AG08395 (cell line): Measurements from ENCODE around the gene SLFNL1.

Experiments used
- DNase-seq: peaks from one replicate; pipeline ENCODE4 v3.0.0; 2012; ENCODE audit warnings: mixed read lengths, low spot score

SLFNL1 gene

GRCh38 chr1:41021526-41022308 is at the start of gene SLFNL1:
SLFNL1 (minus strand) TSS chr1:41021725; CDS start chr1:41020660, 1,065 bp downstream.
- no peak for DNase-seq

GRCh38 chr1:41056907-41057306 is 35.4 kb upstream of the SLFNL1 start:
- no peak for DNase-seq

GRCh38 chr1:41053316-41053715 is 31.8 kb upstream of the SLFNL1 start:
- DNase-seq = no peak

GRCh38 chr1:41051022-41051421 is 29.5 kb upstream of the SLFNL1 start:
- DNase-seq = no peak

GRCh38 chr1:41048540-41048939 is 27.0 kb upstream of the SLFNL1 start:
- DNase-seq = no peak

- DNase-seq = no peak
Measured at GRCh38 chr1:41046347-41046775, 24.8 kb upstream of the SLFNL1 start.

- DNase-seq = peak; percentile 75
Measured at GRCh38 chr1:41045740-41046139, 24.2 kb upstream of the SLFNL1 start.

GRCh38 chr1:41044187-41044586 is 22.7 kb upstream of the SLFNL1 start:
- no peak for DNase-seq

GRCh38 chr1:41041614-41042270 is 20.2 kb upstream of the SLFNL1 start:
- DNase-seq = no peak

GRCh38 chr1:41038110-41038509 is 16.6 kb upstream of the SLFNL1 start:
- no peak for DNase-seq

GRCh38 chr1:41037116-41037903 is 15.8 kb upstream of the SLFNL1 start:
- no peak for DNase-seq

- DNase-seq = no peak
Measured at GRCh38 chr1:41033272-41033671, 11.7 kb upstream of the SLFNL1 start.

GRCh38 chr1:41032147-41032546 is 10.6 kb upstream of the SLFNL1 start:
- DNase-seq = no peak

- no peak for DNase-seq
Measured at GRCh38 chr1:41030872-41031616, 9.5 kb upstream of the SLFNL1 start.

- no peak for DNase-seq
Measured at GRCh38 chr1:41028034-41028642, 6.6 kb upstream of the SLFNL1 start.

- no peak for DNase-seq
Measured at GRCh38 chr1:41025979-41026819, 4.7 kb upstream of the SLFNL1 start.

GRCh38 chr1:41024953-41025352 is 3.4 kb upstream of the SLFNL1 start:
- no peak for DNase-seq

- peak; percentile 42 for DNase-seq
Measured at GRCh38 chr1:41023279-41023990, 1.9 kb upstream of the SLFNL1 start.

GRCh38 chr1:41022424-41022823 is 899 bp upstream of the SLFNL1 start:
- no peak for DNase-seq

- no peak for DNase-seq
Measured at GRCh38 chr1:41020654-41021053, 871 bp downstream of the SLFNL1 start.
